ENCODE measurements around the gene MMP25. TPM values are rescaled to one million over a fixed set of nuclear protein-coding genes. Genes with fewer than 3 reads are reported as not detected.

Gene MMP25
- total and polyA plus RNA-seq, 8 donors: 0.28 to 1.6 (median 1.0) TPM

DNA sequence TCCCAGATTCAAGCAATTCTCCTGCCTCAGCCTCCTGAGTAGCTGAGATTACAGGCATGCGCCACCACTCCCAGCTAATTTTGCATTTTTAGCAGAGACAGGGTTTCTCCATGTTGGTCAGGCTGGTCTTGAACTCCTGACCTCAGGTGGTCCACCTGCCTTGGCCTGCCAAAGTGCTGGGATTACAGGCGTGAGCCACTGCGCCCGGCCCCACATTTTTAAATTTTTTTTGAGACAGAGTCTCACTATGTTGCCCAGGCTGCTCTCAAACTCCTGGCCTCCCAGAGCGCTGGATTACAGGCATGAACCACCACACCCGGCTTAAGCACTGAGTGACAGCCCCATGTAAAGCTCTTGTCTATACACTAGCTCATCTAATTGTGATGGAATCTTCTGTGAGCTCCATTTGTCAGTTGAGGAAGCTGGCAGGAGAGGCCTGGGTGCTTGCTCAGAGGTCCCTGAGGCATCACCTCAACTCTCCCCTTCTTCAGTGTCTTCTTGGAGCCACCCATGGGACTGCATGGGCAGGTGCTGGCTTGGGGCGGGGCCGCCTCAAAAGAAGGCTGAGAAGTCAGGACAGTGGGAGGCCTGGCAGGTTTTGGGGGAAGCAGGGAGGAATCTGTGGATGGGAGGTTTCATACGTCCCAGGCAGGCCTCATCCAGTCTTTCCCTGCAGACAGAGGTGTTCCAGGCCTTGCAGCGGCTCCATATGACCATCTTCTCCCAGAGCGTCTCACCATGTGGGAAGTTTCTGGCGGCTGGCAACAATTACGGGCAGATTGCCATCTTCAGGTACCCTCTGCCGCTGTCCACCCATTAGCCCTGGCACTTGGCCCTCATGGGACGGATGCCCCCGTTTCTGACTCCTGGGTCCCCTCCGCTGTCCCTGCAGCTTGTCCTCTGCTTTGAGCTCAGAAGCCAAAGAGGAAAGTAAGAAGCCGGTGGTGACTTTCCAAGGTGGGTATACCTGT is 21.0 kb upstream of the MMP25 start:
- H3K36me3 ChIP-seq: peaks cover 0 to 7% (median 5%) of the 10 kb centered on the region in 3 donors
- no peak for ATAC-seq
- TF ChIP-seq, protein P1, sequence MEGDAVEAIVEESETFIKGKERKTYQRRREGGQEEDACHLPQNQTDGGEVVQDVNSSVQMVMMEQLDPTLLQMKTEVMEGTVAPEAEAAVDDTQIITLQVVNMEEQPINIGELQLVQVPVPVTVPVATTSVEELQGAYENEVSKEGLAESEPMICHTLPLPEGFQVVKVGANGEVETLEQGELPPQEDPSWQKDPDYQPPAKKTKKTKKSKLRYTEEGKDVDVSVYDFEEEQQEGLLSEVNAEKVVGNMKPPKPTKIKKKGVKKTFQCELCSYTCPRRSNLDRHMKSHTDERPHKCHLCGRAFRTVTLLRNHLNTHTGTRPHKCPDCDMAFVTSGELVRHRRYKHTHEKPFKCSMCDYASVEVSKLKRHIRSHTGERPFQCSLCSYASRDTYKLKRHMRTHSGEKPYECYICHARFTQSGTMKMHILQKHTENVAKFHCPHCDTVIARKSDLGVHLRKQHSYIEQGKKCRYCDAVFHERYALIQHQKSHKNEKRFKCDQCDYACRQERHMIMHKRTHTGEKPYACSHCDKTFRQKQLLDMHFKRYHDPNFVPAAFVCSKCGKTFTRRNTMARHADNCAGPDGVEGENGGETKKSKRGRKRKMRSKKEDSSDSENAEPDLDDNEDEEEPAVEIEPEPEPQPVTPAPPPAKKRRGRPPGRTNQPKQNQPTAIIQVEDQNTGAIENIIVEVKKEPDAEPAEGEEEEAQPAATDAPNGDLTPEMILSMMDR (IDR thresholded peaks at IDR 0.05): no peak
- intact Hi-C loops (cut with DNase I): no loop called here
- H3K4me1 ChIP-seq: peaks cover 15 to 33% (median 24%) of the 10 kb centered on the region in 3 donors
- FAIRE-seq: no peak
- no peak overlapping the region for H3K4me3 ChIP-seq
- H3K27ac ChIP-seq: no peak overlapping the region
- 77 to 84% methylated on average over 18 of the region's 18 CpGs for WGBS, 2 donors
- H3K9me3 ChIP-seq: no peaks in the 10 kb centered on the region
- peak in 5 of 6 donors; percentile 40 to 80 (median 63) for DNase-seq
- no peaks in the 10 kb centered on the region for H3K27me3 ChIP-seq

DNA sequence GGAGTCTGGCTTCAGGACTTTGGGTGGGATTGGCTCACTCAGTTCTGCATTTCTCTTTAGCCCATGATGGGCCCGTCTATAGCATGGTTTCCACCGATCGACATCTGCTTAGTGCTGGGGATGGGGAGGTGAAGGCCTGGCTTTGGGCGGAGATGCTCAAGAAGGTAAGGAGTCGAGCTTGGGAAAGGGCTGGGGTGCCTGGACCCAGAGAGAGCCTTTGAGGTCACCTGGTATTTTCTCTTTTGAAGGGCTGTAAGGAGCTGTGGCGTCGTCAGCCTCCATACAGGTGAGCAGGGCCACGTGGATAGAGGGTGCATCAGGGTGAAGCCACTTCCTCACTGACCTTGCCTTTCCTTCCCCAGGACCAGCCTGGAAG is 20.4 kb upstream of the MMP25 start:
- peaks cover 15 to 33% (median 24%) of the 10 kb centered on the region in 3 donors for H3K4me1 ChIP-seq
- DNase-seq: peak in 3 of 6 donors; percentile 15 to 44 (median 24)

DNA sequence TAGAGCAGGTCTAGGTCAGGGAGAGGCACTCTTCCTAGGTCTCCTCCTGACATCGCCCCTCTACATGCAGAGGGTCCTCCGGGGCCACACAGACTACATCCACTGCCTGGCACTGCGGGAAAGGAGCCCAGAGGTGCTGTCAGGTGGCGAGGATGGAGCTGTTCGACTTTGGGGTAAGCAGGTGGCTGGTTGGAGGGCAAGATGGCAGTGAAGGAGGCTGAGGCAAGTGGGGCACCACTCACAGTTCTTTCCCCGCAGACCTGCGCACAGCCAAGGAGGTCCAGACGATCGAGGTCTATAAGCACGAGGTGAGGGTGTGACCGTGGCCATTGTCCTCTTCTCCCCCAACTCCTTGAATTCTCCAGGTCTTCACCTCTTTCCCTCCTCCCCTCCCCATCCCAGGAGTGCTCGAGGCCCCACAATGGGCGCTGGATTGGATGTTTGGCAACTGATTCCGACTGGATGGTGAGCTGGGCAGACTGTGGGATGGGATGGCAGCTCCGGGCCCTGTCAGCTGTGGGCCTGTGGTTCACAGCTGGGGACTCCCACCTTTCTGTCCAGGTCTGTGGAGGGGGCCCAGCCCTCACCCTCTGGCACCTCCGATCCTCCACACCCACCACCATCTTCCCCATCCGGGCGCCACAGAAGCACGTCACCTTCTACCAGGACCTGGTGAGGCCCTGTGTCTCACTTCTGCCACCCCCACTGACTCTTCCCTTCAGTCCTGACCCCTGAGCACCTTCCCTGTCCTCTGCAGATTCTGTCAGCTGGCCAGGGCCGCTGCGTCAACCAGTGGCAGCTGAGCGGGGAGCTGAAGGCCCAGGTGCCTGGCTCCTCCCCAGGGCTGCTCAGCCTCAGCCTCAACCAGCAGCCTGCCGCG is 19.5 kb upstream of the MMP25 start:
- ATAC-seq (no peak), DNase-seq (peak in 5 of 6 donors; percentile 38 to 84 (median 56)), FAIRE-seq (no peak)
- H3K27me3 ChIP-seq: no peaks in the 10 kb centered on the region
- intact Hi-C loops (cut with DNase I): no loop called here
- H3K4me1 ChIP-seq: peaks cover 14 to 33% (median 19%) of the 10 kb centered on the region in 3 donors
- H3K36me3 ChIP-seq: peaks cover 0 to 6% (median 5%) of the 10 kb centered on the region in 3 donors
- H3K4me3 ChIP-seq: no peak overlapping the region
- 88 to 91% methylated on average over 24 of the region's 24 CpGs for WGBS, 2 donors
- no peak overlapping the region for H3K27ac ChIP-seq
- H3K9me3 ChIP-seq: no peaks in the 10 kb centered on the region
- TF ChIP-seq, protein P1 (IDR thresholded peaks at IDR 0.05): no peak

More for the DNA sequence above, 20.4 kb upstream of the MMP25 start:
- H3K4me3 ChIP-seq: no peak overlapping the region
- TF ChIP-seq, protein P1 (IDR thresholded peaks at IDR 0.05): no peak
- no peaks in the 10 kb centered on the region for H3K27me3 ChIP-seq
- H3K9me3 ChIP-seq: no peaks in the 10 kb centered on the region
- intact Hi-C loops (cut with DNase I): no loop called here
- peaks cover 0 to 9% (median 5%) of the 10 kb centered on the region in 3 donors for H3K36me3 ChIP-seq
- WGBS, 2 donors: 85 to 86% methylated on average over 8 of the region's 8 CpGs
- H3K27ac ChIP-seq: no peak overlapping the region
- FAIRE-seq (no peak), ATAC-seq (no peak)

DNA sequence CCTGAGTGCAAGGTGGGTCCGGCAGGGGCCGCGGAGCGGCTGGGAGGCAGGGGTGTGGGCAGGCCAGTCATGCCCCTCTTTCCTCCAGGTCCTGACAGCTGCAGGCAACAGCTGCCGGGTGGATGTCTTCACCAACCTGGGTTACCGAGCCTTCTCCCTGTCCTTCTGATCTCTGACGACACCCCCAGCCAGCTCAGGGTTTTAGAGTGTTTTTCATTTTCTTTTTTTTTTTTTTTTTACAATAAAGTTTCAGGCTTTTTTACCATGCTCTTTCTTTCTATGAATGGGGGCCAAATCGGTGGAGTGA is 18.9 kb upstream of the MMP25 start:
- ATAC-seq: no peak
- H3K36me3 ChIP-seq: peaks cover 0 to 6% (median 5%) of the 10 kb centered on the region in 3 donors
- peak overlapping the region in 1 of 4 donors; percentile 53 for H3K27ac ChIP-seq
- H3K27me3 ChIP-seq: no peaks in the 10 kb centered on the region
- TF ChIP-seq, protein P1 (IDR thresholded peaks at IDR 0.05): no peak
- H3K9me3 ChIP-seq: no peaks in the 10 kb centered on the region
- DNase-seq: no peak
- intact Hi-C loops (cut with DNase I): no loop called here
- peaks cover 8 to 28% (median 13%) of the 10 kb centered on the region in 3 donors for H3K4me1 ChIP-seq
- 84 to 89% methylated on average over 7 to 8 of the region's 8 CpGs for WGBS, 2 donors
- H3K4me3 ChIP-seq: no peak overlapping the region
- no peak for FAIRE-seq

All from pancreas (tissue), 10 donors.